Mucosa of rectum (tissue), 2 donors: ENCODE measurements around the gene PHF2.
"Not testable (repeated sequence)": the region's sequence is repeated elsewhere in the genome, so short reads cannot be mapped to it uniquely, and the experiment has no call there.

ENCODE experiments used
- H3K27ac ChIP-seq, 2 donors: one replicate each; pipeline ENCODE4 v1.7.0; 2013; ENCODE audit warnings: inconsistent platforms in 2 of 2, low read depth in 2 of 2, low read length in 2 of 2
- H3K27me3 ChIP-seq, 2 donors: one replicate each; pipeline ENCODE4 v1.7.0; 2013; ENCODE audit warnings: low read length in 2 of 2; ENCODE audit not compliant: control insufficient read depth in 2 of 2, insufficient read depth in 2 of 2
- H3K36me3 ChIP-seq, 2 donors: one replicate each; pipeline ENCODE4 v1.7.0; 2013; ENCODE audit warnings: low read length in 2 of 2; ENCODE audit not compliant: control insufficient read depth in 2 of 2, insufficient read depth in 2 of 2
- H3K4me1 ChIP-seq, 2 donors: one replicate each; pipeline ENCODE4 v1.7.0; 2013; ENCODE audit warnings: low read length in 2 of 2, mild to moderate bottlenecking in 1 of 2; ENCODE audit not compliant: control insufficient read depth in 2 of 2, insufficient read depth in 2 of 2
- H3K4me3 ChIP-seq, 2 donors: one replicate each; pipeline ENCODE4 v1.7.0; 2013; ENCODE audit warnings: low read length in 2 of 2
- H3K9ac ChIP-seq, 2 donors: one replicate each; pipeline ENCODE4 v1.7.0; 2013; ENCODE audit warnings: low read length in 2 of 2, low read depth in 1 of 2, mild to moderate bottlenecking in 1 of 2
- H3K9me3 ChIP-seq, 2 donors: one replicate each; pipeline ENCODE4 v1.7.0; 2013; ENCODE audit warnings: low read length in 2 of 2; ENCODE audit not compliant: control insufficient read depth in 2 of 2
- donor health status: healthy.
- donor health status: Normal muscosa, but diverticular disease.

The PHF2 gene

GRCh38 chr9:93664549-93665120, 88.3 kb downstream of the PHF2 start:
- H3K27me3 ChIP-seq, result no peaks in the 10 kb centered on the region
- no peaks in the 10 kb centered on the region for H3K9me3 ChIP-seq
- no peak overlapping the region for H3K4me3 ChIP-seq
- H3K36me3 ChIP-seq, result peaks cover 24 to 30% of the 10 kb centered on the region in 2 donors
- H3K4me1 ChIP-seq, result no peaks in the 10 kb centered on the region
- no peak overlapping the region for H3K27ac ChIP-seq
- no peak overlapping the region for H3K9ac ChIP-seq

- Histone ChIP-seq H3K4me1 (no peaks in the 10 kb centered on the region), H3K36me3 (peaks cover 24 to 28% of the 10 kb centered on the region in 2 donors), H3K4me3 (no peak overlapping the region), H3K27me3 (no peaks in the 10 kb centered on the region), H3K27ac (no peak overlapping the region), H3K9ac (no peak overlapping the region), H3K9me3 (no peaks in the 10 kb centered on the region)
These were observed 88.8 kb downstream of the PHF2 start for GRCh38 chr9:93665128-93665636.

GRCh38 chr9:93665637-93666438, 89.5 kb downstream of the PHF2 start:
- Histone ChIP-seq H3K27ac (no peak overlapping the region), H3K4me3 (no peak overlapping the region), H3K4me1 (no peaks in the 10 kb centered on the region), H3K9me3 (no peaks in the 10 kb centered on the region), H3K9ac (no peak overlapping the region), H3K27me3 (no peaks in the 10 kb centered on the region), H3K36me3 (peaks cover 24 to 28% of the 10 kb centered on the region in 2 donors)

GRCh38 chr9:93666439-93666784, 90.0 kb downstream of the PHF2 start:
- H3K4me1 ChIP-seq, H3K27me3 ChIP-seq, H3K27ac ChIP-seq, H3K9me3 ChIP-seq, H3K4me3 ChIP-seq, H3K9ac ChIP-seq: not testable (repeated sequence)
- peaks cover 24 to 28% of the 10 kb centered on the region in 2 donors for H3K36me3 ChIP-seq

- no peak overlapping the region for H3K4me3 ChIP-seq
- H3K9me3 ChIP-seq, result no peaks in the 10 kb centered on the region
- no peak overlapping the region for H3K27ac ChIP-seq
- H3K4me1 ChIP-seq, result no peaks in the 10 kb centered on the region
- peaks cover 21 to 28% of the 10 kb centered on the region in 2 donors for H3K36me3 ChIP-seq
- no peak overlapping the region for H3K9ac ChIP-seq
- no peaks in the 10 kb centered on the region for H3K27me3 ChIP-seq
These were observed 90.6 kb downstream of the PHF2 start for GRCh38 chr9:93667006-93667405.

- no peak overlapping the region for H3K9ac ChIP-seq
- no peaks in the 10 kb centered on the region for H3K4me1 ChIP-seq
- no peaks in the 10 kb centered on the region for H3K9me3 ChIP-seq
- H3K27me3 ChIP-seq, result no peaks in the 10 kb centered on the region
- peaks cover 17 to 25% of the 10 kb centered on the region in 2 donors for H3K36me3 ChIP-seq
- no peak overlapping the region for H3K27ac ChIP-seq
- no peak overlapping the region for H3K4me3 ChIP-seq
These were observed 91.2 kb downstream of the PHF2 start for GRCh38 chr9:93667627-93668026.

- no peaks in the 10 kb centered on the region for H3K9me3 ChIP-seq
- no peak overlapping the region for H3K4me3 ChIP-seq
- no peak overlapping the region for H3K9ac ChIP-seq
- H3K4me1 ChIP-seq, result no peaks in the 10 kb centered on the region
- no peak overlapping the region for H3K27ac ChIP-seq
- H3K36me3 ChIP-seq, result peaks cover 15 to 20% of the 10 kb centered on the region in 2 donors
- no peaks in the 10 kb centered on the region for H3K27me3 ChIP-seq
These were observed 92.0 kb downstream of the PHF2 start for GRCh38 chr9:93668261-93668871.

GRCh38 chr9:93669116-93669957, 93.0 kb downstream of the PHF2 start:
- Histone ChIP-seq H3K36me3 (peaks cover 15 to 20% of the 10 kb centered on the region in 2 donors), H3K9me3 (no peaks in the 10 kb centered on the region), H3K27me3 (no peaks in the 10 kb centered on the region), H3K4me3 (no peak overlapping the region), H3K27ac (no peak overlapping the region), H3K9ac (no peak overlapping the region), H3K4me1 (no peaks in the 10 kb centered on the region)

GRCh38 chr9:93669958-93670207, 93.5 kb downstream of the PHF2 start:
- Histone ChIP-seq H3K4me3 (no peak overlapping the region), H3K27me3 (no peaks in the 10 kb centered on the region), H3K27ac (no peak overlapping the region), H3K36me3 (peaks cover 21 to 22% of the 10 kb centered on the region in 2 donors), H3K4me1 (no peaks in the 10 kb centered on the region), H3K9ac (no peak overlapping the region), H3K9me3 (no peaks in the 10 kb centered on the region)
